IPS DF 6.9 (cell line): ENCODE data around the gene TDRD9.
"Not testable (repeated sequence)": the region's sequence is repeated elsewhere in the genome, so short reads cannot be mapped to it uniquely, and the experiment has no call there.

Source experiments
- DNase-seq: peaks from one replicate; pipeline ENCODE4 v3.0.0-alpha.2; 2013; ENCODE audit warnings: low read depth, low spot score
- H3K27ac ChIP-seq: one replicate; pipeline ENCODE4 v1.5.1; 2013; ENCODE audit warnings: low read length, control low read depth
- H3K27me3 ChIP-seq: 2 replicates; pipeline ENCODE4 v1.6.1; 2013; ENCODE audit warnings: mild to moderate bottlenecking, low read length; ENCODE audit not compliant: control insufficient read depth, insufficient read depth
- H3K36me3 ChIP-seq: 2 replicates; pipeline ENCODE4 v1.6.1; 2013; ENCODE audit warnings: low read length; ENCODE audit not compliant: control insufficient read depth, insufficient read depth
- H3K4me1 ChIP-seq: 2 replicates; pipeline ENCODE4 v1.6.1; 2013; ENCODE audit warnings: low read length; ENCODE audit not compliant: control insufficient read depth, insufficient read depth
- H3K4me3 ChIP-seq: 2 replicates; pipeline ENCODE4 v1.5.1; 2013; ENCODE audit warnings: mild to moderate bottlenecking, low read length
- H3K9me3 ChIP-seq: 2 replicates; pipeline ENCODE4 v1.6.1; 2013; ENCODE audit warnings: low read length, inconsistent platforms; ENCODE audit not compliant: control insufficient read depth, insufficient read depth
- WGBS: extraction: QIAGEN DNeasy Blood & Tissue Kit; methylation state at CpG from one replicate; pipeline ENCODE4 v1.1.7; 2013; ENCODE audit warnings: mixed read lengths, missing lambda C conversion rate; ENCODE audit not compliant: insufficient read length, insufficient coverage; 5-methylcytosine and 5-hydroxymethylcytosine counted together

Gene TDRD9

DNA sequence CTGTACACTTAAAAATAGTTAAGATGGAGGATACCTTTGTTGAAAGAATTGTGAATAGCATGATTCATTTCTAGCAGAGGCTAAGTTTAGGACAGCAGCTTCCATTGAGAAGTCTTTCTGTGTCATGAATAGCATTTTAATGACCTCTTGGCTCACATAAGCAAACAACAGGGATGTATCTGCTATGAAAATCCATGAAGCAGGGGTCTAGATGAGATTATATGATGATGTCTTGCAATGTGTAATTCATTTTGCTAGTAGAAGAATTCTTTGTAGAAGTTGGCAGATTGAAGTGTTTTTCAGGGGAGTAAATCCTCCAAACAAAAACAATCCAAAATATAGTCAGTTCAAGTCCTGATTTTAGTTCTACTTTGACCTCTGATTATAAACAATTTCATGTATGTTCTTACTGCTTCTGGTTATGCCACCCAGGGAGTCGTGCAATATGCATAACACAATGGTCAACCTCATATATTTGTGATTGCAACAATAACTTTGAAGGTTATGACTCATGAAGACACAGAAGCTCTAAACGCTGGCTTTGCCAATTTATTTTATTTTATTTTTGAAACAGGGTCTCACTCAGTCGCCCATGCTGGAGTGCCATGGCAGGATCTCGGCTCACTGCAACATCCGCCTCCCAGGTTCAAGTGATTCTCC lies 21.0 kb downstream of the TDRD9 start:
- DNase-seq, result no peak
- H3K9me3 ChIP-seq, result no peaks in the 10 kb centered on the region
- no peaks in the 10 kb centered on the region for H3K4me1 ChIP-seq
- H3K36me3 ChIP-seq, result no peaks in the 10 kb centered on the region
- no peak overlapping the region for H3K4me3 ChIP-seq
- H3K27ac ChIP-seq, result no peak overlapping the region
- no peaks in the 10 kb centered on the region for H3K27me3 ChIP-seq
- no CpG with 5 or more reads among the region's 5 CpGs for WGBS

DNA sequence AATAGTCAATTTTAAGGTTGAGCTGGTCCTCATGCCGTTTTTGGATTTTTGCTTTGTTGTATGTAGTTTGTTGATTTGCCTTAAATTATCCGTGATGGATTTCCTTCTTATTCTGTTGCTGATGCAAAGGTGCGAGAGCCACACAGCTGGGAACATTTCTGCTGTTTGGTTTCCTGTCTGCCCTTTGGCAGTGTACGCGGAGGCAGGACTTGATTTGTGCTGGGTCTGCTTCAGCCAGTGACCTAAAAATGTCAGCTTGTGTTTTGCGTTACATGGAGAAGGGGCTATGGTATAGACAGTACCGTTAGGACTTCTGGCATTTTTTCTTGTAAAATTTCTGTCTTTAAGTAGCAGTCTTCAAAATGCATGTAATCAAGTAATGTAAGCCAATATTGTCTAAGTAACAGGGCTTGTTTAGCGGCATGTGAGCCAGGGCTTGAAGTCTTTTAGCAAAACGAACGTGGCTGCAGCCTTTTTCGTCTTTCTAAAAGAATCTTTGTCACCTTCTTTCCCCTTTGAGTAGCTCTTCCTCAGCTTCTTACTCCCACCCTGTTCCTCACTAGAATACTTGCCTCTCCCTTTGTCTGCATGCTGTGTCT lies 32.3 kb downstream of the TDRD9 start:
- Histone ChIP-seq H3K36me3 (no peaks in the 10 kb centered on the region), H3K4me1 (no peaks in the 10 kb centered on the region), H3K27me3 (no peaks in the 10 kb centered on the region), H3K4me3 (no peak overlapping the region), H3K27ac (no peak overlapping the region), H3K9me3 (no peaks in the 10 kb centered on the region)
- no peak for DNase-seq
- no CpG with 5 or more reads among the region's 11 CpGs for WGBS

DNA sequence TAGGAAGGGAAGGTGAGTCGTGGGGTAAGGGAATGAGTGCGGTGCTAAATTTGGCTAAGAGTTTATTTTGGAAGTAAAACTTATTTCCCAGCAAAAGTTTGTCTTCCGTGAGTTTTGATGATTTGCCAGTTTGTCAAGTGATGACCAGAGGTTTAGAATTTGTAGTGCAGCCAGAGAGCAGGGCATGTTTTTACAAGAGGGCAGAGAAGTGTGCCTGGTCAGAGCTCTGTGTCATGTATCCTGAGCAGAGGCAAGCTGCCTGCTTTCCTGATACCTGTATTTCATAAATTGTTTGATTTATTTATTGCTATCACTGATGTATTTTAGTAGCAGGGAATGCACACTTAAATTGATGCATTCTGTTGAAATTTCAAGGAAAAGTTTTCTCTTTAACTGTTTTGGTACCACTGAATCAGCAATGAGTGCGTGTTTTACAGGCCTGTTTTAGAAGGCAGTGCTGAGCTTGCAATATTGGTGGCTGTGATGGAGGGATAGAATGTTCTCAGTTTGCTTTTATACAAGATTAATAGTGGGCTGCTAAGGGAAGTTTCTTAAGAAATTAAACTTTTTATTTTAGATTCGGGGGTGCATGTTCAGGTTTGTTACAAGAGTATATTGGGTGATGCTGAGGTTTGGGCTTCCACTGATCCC lies 33.8 kb downstream of the TDRD9 start:
- H3K27me3 ChIP-seq, result no peaks in the 10 kb centered on the region
- H3K4me3 ChIP-seq, result no peak overlapping the region
- no peaks in the 10 kb centered on the region for H3K36me3 ChIP-seq
- DNase-seq, result no peak
- H3K4me1 ChIP-seq, result no peaks in the 10 kb centered on the region
- 100% methylated on average over 2 of the region's 5 CpGs for whole genome bisulfite sequencing
- no peak overlapping the region for H3K27ac ChIP-seq
- H3K9me3 ChIP-seq, result no peaks in the 10 kb centered on the region

DNA sequence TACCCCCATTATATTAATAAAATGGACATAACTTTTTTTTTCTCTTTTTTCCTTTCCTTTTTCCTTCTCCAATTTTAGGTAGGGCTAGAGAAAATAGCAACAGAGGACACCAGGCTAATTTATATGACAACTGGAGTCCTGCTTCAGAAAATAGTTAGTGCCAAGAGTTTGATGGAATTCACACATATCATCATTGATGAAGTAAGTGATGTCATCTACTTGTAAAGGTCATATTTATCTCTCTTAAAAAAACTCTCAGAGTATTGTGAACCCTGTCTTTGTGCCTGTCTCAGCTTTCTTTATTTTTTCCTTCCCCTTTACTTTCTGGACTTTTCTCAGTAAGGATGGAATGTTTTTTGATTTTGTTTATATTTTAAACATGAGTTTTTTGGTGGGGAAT lies 38.4 kb downstream of the TDRD9 start:
- DNase-seq, result no peak
- no peaks in the 10 kb centered on the region for H3K4me1 ChIP-seq
- no peaks in the 10 kb centered on the region for H3K27me3 ChIP-seq
- H3K4me3 ChIP-seq, result no peak overlapping the region
- H3K27ac ChIP-seq, result no peak overlapping the region
- no peaks in the 10 kb centered on the region for H3K9me3 ChIP-seq
- no peaks in the 10 kb centered on the region for H3K36me3 ChIP-seq

DNA sequence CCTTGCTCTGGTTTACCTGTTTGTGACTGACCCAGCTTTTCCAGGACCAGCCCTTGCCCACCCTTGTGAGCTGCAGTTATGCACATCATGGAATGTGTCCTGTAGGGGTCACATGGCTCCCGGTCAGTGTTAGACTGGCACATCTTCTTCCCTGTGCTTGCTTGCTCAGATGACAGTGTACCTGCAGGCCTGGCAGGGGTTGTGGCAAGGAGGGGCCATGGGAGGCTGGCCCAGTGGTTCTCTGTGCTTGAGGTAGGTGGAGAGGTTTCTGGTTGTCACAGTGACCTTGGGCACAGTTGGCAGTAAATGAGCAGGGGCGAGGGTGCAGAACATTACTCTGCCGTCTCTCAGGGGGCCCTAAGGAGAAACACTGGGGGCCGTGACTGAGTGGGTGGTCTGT lies 41.7 kb downstream of the TDRD9 start:
- DNase-seq, result no peak
- Histone ChIP-seq H3K36me3 (no peaks in the 10 kb centered on the region), H3K27me3 (no peaks in the 10 kb centered on the region), H3K9me3 (no peaks in the 10 kb centered on the region), H3K27ac (no peak overlapping the region), H3K4me1 (no peaks in the 10 kb centered on the region), H3K4me3 (no peak overlapping the region)
- WGBS, result no CpG with 5 or more reads among the region's 4 CpGs

DNA sequence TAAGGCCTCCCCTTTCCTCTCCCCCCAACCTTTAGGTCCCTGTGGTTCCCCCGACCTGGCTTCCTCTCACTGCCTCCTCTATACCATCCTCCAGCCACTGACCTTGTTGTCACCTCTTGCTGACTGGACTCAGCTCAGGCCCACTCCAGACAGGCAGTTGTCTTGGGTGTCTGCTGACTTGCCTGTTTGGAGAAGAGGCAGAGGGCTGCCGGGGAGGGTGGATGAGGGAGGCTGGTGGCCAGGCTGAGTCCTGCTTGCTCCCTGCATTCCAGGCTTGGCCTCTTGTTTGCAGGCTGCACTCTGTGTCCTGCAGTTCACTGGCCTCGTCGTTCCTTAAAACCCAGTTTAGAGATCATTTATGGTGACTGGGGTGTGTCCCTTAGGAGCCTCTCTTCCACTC lies 45.1 kb downstream of the TDRD9 start:
- no CpG with 5 or more reads among the region's 4 CpGs for WGBS
- Histone ChIP-seq H3K36me3 (no peaks in the 10 kb centered on the region), H3K4me3 (no peak overlapping the region), H3K4me1 (no peaks in the 10 kb centered on the region), H3K9me3 (no peaks in the 10 kb centered on the region), H3K27ac (no peak overlapping the region), H3K27me3 (no peaks in the 10 kb centered on the region)
- DNase-seq, result no peak

DNA sequence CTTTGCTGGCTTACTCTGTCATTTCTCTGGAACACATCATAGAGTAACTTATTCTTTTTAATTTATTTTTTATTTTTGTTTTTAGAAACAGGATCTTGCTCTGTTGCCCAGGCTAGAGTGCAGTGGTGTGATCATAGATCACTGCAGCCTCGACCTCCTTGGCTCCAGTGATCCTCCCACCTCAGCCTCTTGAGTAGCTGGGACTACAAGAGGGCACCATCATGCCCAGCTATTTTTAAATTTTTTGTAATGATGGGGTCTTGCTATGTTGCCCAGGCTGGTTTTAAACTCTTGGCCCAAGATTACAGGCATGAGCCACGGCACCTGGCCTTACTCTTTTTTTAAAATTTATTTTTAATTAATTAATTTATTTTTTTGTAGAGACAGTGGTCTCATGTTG lies 46.3 kb downstream of the TDRD9 start:
- DNase-seq, result no peak
- no peaks in the 10 kb centered on the region for H3K36me3 ChIP-seq
- WGBS, result no CpG with 5 or more reads among the region's 2 CpGs
- no peaks in the 10 kb centered on the region for H3K27me3 ChIP-seq
- no peaks in the 10 kb centered on the region for H3K9me3 ChIP-seq
- H3K4me3 ChIP-seq, result no peak overlapping the region
- no peaks in the 10 kb centered on the region for H3K4me1 ChIP-seq
- H3K27ac ChIP-seq, result no peak overlapping the region

DNA sequence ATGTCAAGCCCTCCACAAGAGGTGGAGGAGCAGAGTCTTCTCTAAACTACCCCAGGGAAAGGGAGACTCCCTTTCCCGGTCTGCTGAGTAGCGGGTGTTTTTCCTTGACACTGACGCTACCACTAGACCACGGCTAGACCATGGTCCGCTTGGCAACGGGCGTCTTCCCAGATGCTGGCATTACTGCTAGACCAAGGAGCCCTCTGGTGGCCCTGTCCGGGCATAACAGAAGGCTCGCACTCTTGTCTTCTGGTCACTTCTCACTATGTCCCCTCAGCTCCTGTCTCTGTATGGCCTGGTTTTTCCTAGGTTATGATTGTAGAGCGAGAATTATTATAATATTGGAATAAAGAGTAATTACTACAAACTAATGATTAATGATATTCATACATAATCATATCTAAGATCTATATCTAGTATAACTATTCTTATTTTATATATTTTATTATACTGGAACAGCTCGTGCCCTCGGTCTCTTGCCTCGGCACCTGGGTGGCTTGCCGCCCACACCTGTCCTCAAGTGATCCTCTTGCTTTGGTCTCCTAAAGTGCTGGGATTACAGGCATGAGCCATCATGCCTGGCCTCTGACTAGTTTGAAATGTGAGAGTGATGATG lies 52.5 kb downstream of the TDRD9 start:
- H3K27ac ChIP-seq, H3K4me3 ChIP-seq, H3K9me3 ChIP-seq, H3K36me3 ChIP-seq, H3K27me3 ChIP-seq, H3K4me1 ChIP-seq, DNase-seq: not testable (repeated sequence)
- WGBS, result no CpG with 5 or more reads among the region's 14 CpGs

DNA sequence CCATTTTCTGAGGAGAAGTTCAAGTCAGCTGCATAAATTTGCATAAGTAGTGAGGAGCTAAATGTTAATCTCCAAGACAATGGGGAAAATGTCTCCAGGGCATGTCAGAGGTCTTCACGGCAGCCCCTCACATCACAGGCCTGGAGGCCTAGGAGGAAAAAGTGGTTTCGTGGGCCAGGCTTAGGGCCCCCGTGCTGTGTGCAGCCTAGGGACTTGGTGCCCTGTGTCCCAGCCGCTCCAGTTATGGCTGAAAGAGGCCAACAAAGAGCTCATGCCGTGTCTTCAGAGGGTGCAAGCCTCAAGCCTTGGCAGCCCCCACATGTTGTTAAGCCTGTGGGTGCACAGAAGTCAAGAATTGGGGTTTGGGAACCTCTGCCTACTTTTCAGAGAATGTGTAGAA lies 55.9 kb downstream of the TDRD9 start:
- Histone ChIP-seq H3K27ac (no peak overlapping the region), H3K27me3 (no peaks in the 10 kb centered on the region), H3K9me3 (no peaks in the 10 kb centered on the region), H3K4me3 (no peak overlapping the region), H3K36me3 (no peaks in the 10 kb centered on the region), H3K4me1 (no peaks in the 10 kb centered on the region)
- WGBS, result no CpG with 5 or more reads among the region's 5 CpGs
- DNase-seq, result no peak

DNA sequence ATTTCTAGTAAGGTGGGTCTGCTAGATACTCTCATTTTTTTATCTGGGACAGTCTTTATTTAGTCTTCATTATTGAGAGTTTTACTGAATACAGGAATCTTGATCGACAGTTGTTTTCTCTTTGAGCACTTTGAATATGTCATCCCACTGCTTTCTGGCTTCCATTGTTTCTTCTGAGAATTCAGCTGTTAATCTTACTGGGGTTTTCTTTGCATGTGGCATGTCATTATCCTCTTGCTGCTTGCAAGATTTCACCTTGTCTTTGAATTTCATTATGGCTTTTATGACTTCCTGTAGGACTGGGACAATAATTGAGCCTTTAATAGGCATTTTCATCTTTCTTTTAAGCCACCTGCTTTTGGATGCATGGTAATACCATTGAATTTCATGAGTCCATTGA lies 60.8 kb downstream of the TDRD9 start:
- no CpG with 5 or more reads among the region's 1 CpG for WGBS
- Histone ChIP-seq H3K27me3 (no peaks in the 10 kb centered on the region), H3K27ac (no peak overlapping the region), H3K4me3 (no peak overlapping the region), H3K9me3 (no peaks in the 10 kb centered on the region; the same call in 1 of the 2 replicates), H3K36me3 (no peaks in the 10 kb centered on the region), H3K4me1 (no peaks in the 10 kb centered on the region)
- DNase-seq, result no peak
